ENCODE results near the gene SUMO3.

SUMO3 gene

GRCh38 chr21:44846224-44846484 is 28.3 kb upstream of the SUMO3 start:
- H3K9me3 ChIP-seq (ENCODE audit: insufficient read depth, low read length): no peaks in the 10 kb centered on the region
- no peaks in the 10 kb centered on the region for H3F3A ChIP-seq (ENCODE audit: insufficient read depth)
- no peak overlapping the region for H3K4me2 ChIP-seq (ENCODE audit: low read depth, low read length, poor library complexity, severe bottlenecking)
- H3K27me3 ChIP-seq (ENCODE audit: low read length): no peaks in the 10 kb centered on the region
- H2AFZ ChIP-seq (ENCODE audit: low read depth, low read length, severe bottlenecking): no peak overlapping the region
- no peak for TF ChIP-seq CTCF (IDR thresholded peaks at IDR 0.05; ENCODE audit: insufficient read depth, low read length, poor library complexity, severe bottlenecking)
- no peak for TF ChIP-seq EZH2phosphoT487 (conservative IDR thresholded peaks at IDR 0.05; ENCODE audit: low read length)
- H3K27ac ChIP-seq (ENCODE audit: low read depth, low read length): no peak overlapping the region
- no peak overlapping the region for H3K9ac ChIP-seq (ENCODE audit: low read length)
- H3K9me2 ChIP-seq (replicated peaks; ENCODE audit: insufficient read depth, low read length): no peaks in the 10 kb centered on the region
- no peaks in the 10 kb centered on the region for H4K20me1 ChIP-seq (ENCODE audit: low read depth, low read length)
- H3K79me2 ChIP-seq (ENCODE audit: insufficient read depth, low read length): no peaks in the 10 kb centered on the region
- no peak overlapping the region for H3K4me3 ChIP-seq (ENCODE audit: insufficient read depth, low read length, poor library complexity, severe bottlenecking)
- peaks cover 5% of the 10 kb centered on the region; the same call in 1 of the 2 replicates for H3K36me3 ChIP-seq (ENCODE audit: low read length)

DNA sequence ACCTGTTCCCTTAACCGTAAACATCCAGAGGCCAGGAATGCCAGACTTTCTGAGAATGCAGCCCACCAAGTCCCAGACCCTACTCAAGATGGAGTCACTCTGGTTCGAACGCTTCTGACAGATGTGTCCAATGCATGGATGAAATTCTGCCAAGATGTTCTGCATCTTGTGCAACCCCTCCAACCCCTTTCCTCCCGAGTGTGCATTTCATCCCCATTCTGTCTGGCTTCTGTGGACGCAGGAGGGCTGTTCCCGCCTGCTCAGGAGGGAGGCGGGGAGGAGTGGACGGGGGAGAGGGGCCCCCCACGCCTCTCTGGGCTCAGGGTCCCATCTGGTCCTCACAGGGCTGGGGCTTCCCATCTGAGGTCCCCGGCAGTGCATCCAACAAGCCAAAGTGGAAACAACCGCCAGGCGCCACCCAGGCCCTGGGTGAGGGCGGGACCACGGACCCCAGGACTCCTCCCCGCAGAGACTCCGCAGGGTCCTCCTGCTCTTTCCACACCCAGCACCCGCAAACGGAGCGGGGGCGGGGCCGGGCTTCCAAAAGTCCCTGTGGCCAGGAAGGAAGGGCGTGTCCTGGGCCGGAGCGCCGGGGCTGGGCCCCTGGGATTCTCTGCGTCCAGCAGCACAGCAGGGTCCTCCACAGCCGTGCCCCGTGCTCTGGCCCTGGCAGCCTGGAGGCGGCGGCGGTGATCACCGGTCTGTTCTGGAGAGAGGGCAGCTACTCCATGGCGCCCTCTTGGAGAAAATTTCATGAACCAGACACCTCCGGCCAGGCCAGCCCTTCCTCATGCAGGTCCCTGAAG is 27.8 kb upstream of the SUMO3 start:
- H2AFZ ChIP-seq (ENCODE audit: low read depth, low read length, severe bottlenecking): no peak overlapping the region
- TF ChIP-seq CTCF (IDR thresholded peaks at IDR 0.05; ENCODE audit: insufficient read depth, low read length, poor library complexity, severe bottlenecking) (no peak), EZH2phosphoT487 (conservative IDR thresholded peaks at IDR 0.05; ENCODE audit: low read length) (no peak)
- no peaks in the 10 kb centered on the region for H4K20me1 ChIP-seq (ENCODE audit: low read depth, low read length)
- H3K4me2 ChIP-seq (ENCODE audit: low read depth, low read length, poor library complexity, severe bottlenecking): no peak overlapping the region
- H3K79me2 ChIP-seq (ENCODE audit: insufficient read depth, low read length): no peaks in the 10 kb centered on the region
- H3F3A ChIP-seq (ENCODE audit: insufficient read depth): no peaks in the 10 kb centered on the region
- no peak overlapping the region for H3K27ac ChIP-seq (ENCODE audit: low read depth, low read length)
- H3K9me3 ChIP-seq (ENCODE audit: insufficient read depth, low read length): no peaks in the 10 kb centered on the region
- H3K4me3 ChIP-seq (ENCODE audit: insufficient read depth, low read length, poor library complexity, severe bottlenecking): no peak overlapping the region
- H3K9ac ChIP-seq (ENCODE audit: low read length): no peak overlapping the region
- no peaks in the 10 kb centered on the region for H3K27me3 ChIP-seq (ENCODE audit: low read length)
- no peaks in the 10 kb centered on the region for H3K36me3 ChIP-seq (ENCODE audit: low read length)
- H3K9me2 ChIP-seq (replicated peaks; ENCODE audit: insufficient read depth, low read length): no peaks in the 10 kb centered on the region

- no peaks in the 10 kb centered on the region for H3K36me3 ChIP-seq (ENCODE audit: low read length)
- no peak overlapping the region for H2AFZ ChIP-seq (ENCODE audit: low read depth, low read length, severe bottlenecking)
- H3K27me3 ChIP-seq (ENCODE audit: low read length): no peaks in the 10 kb centered on the region
- H3K27ac ChIP-seq (ENCODE audit: low read depth, low read length): no peak overlapping the region
- TF ChIP-seq EZH2phosphoT487 (conservative IDR thresholded peaks at IDR 0.05; ENCODE audit: low read length): no peak
- TF ChIP-seq CTCF (IDR thresholded peaks at IDR 0.05; ENCODE audit: insufficient read depth, low read length, poor library complexity, severe bottlenecking): no peak
- H4K20me1 ChIP-seq (ENCODE audit: low read depth, low read length): no peaks in the 10 kb centered on the region
- no peak overlapping the region for H3K4me3 ChIP-seq (ENCODE audit: insufficient read depth, low read length, poor library complexity, severe bottlenecking)
- no peaks in the 10 kb centered on the region for H3F3A ChIP-seq (ENCODE audit: insufficient read depth)
- no peaks in the 10 kb centered on the region for H3K9me2 ChIP-seq (replicated peaks; ENCODE audit: insufficient read depth, low read length)
- no peak overlapping the region for H3K4me2 ChIP-seq (ENCODE audit: low read depth, low read length, poor library complexity, severe bottlenecking)
- H3K9ac ChIP-seq (ENCODE audit: low read length): no peak overlapping the region
- H3K9me3 ChIP-seq (ENCODE audit: insufficient read depth, low read length): no peaks in the 10 kb centered on the region
- H3K79me2 ChIP-seq (ENCODE audit: insufficient read depth, low read length): no peaks in the 10 kb centered on the region
Measured at GRCh38 chr21:44844256-44844655, 26.4 kb upstream of the SUMO3 start.
